SK-N-SH (cell line): ENCODE measurements around the gene CHRNA5.

ENCODE experiments used
- CTCF ChIP-seq: fragments of 200-600 bp; sonication (generic); IDR thresholded peaks from 2 replicates; pipeline ENCODE4 v1.6.1; 2017; ENCODE audit warnings: antibody characterized with exemption, mild to moderate bottlenecking, moderate library complexity
- ELF1 ChIP-seq: IDR thresholded peaks from 2 replicates; pipeline ENCODE4 v1.4.0; 2012
- EP300 ChIP-seq, 2 experiments: IDR thresholded peaks; 2 replicates each; pipeline versions ENCODE4 v1.4.0 to v1.6.1; 2012; ENCODE audit warnings: borderline replicate concordance in 1 of 2, low read depth in 1 of 2, low read length in 1 of 2
- EZH2phosphoT487 ChIP-seq: fragments of 200-600 bp; sonication (generic); IDR thresholded peaks from 2 replicates; pipeline ENCODE4 v1.6.1; 2017; ENCODE audit warnings: low read depth, mixed run types, mild to moderate bottlenecking, antibody characterized with exemption, moderate library complexity, borderline replicate concordance
- FOXM1 ChIP-seq: IDR thresholded peaks from 2 replicates; pipeline ENCODE4 v1.4.0; 2012; ENCODE audit warnings: low read depth, mild to moderate bottlenecking
- REST ChIP-seq: IDR thresholded peaks from 2 replicates; pipeline ENCODE4 v1.6.1; 2012; ENCODE audit warnings: mild to moderate bottlenecking, low read depth, low read length, moderate library complexity
- TAF1 ChIP-seq: IDR thresholded peaks from 2 replicates; pipeline ENCODE4 v1.6.1; 2012; ENCODE audit warnings: low read depth, mild to moderate bottlenecking, low read length, moderate library complexity, borderline replicate concordance
- TCF12 ChIP-seq: IDR thresholded peaks from 2 replicates; pipeline ENCODE4 v1.4.0; 2012
- USF1 ChIP-seq: IDR thresholded peaks from 2 replicates; pipeline ENCODE4 v1.4.0; 2012; ENCODE audit warnings: low read depth, borderline replicate concordance
- USF2 ChIP-seq: fragments of 150-350 bp; IDR thresholded peaks from 2 replicates; pipeline ENCODE4 v1.6.1; 2017; ENCODE audit warnings: antibody characterized with exemption, low read length, low read depth, borderline replicate concordance

GRCh38 chr15:78626381-78626995 is 61.2 kb downstream of the CHRNA5 start:
- TF ChIP-seq TAF1: no peak
- no peak for TF ChIP-seq CTCF
- no peak for TF ChIP-seq ELF1
- no peak for TF ChIP-seq FOXM1
- no peak for TF ChIP-seq USF2
- no peak for TF ChIP-seq EZH2phosphoT487
- no peak for TF ChIP-seq EP300 (IDR thresholded peaks at IDR 0.05; ENCODE audit: borderline replicate concordance in 1 of 2, low read depth in 1 of 2, low read length in 1 of 2)
- TF ChIP-seq REST: no peak
- no peak for TF ChIP-seq USF1
- no peak for TF ChIP-seq TCF12
